Cardiac ventricle fibroblast (primary cell): ENCODE measurements around the gene LRRC55. TPM values are rescaled to one million over a fixed set of nuclear protein-coding genes. Genes with fewer than 3 reads are reported as not detected.

ENCODE experiments used
- total RNA-seq: library from RNA; depleted of rRNA; stranded (reverse); fragments of >200 nt; gene quantifications from 2 replicates; pipeline ENCODE4 v1.2.3, GENCODE V29; 2015

Gene LRRC55
- total RNA-seq = not detected in 2 replicates

GRCh38 chr11:57181678-57182305, at the start of gene LRRC55:
Gene LRRC55 (plus strand): TSS chr11:57181953. CDS start chr11:57182023, 70 bp downstream.

GRCh38 chr11:57237204-57237681, 55.5 kb downstream of the LRRC55 start, which contains the start of gene APLNR:
Gene APLNR (minus strand): TSS chr11:57237250. CDS start chr11:57237004, 246 bp downstream.

Other genes with a start within 250 kb of the LRRC55 start
- not detected in 2 replicates for gene OR5AK2, start 193.0 kb upstream of the LRRC55 start, total RNA-seq
- 2.1 and 3.9 TPM in 2 replicates for gene APLNR, start 55.3 kb downstream of the LRRC55 start, total RNA-seq
- 85.4 and 94.9 TPM in 2 replicates for gene TNKS1BP1, start 143.0 kb downstream of the LRRC55 start, total RNA-seq
- 55.4 and 58.9 TPM in 2 replicates for gene SSRP1, start 153.9 kb downstream of the LRRC55 start, total RNA-seq
- gene P2RX3, start 156.4 kb downstream of the LRRC55 start, total RNA-seq = not detected in 2 replicates
- gene PRG3, start 199.2 kb downstream of the LRRC55 start, total RNA-seq = not detected in 2 replicates
- gene PRG2, start 208.7 kb downstream of the LRRC55 start, total RNA-seq = not detected in 2 replicates
- 29.9 and 39.3 TPM in 2 replicates for gene SLC43A3, start 245.2 kb downstream of the LRRC55 start, total RNA-seq